Lower leg skin (tissue), 3 donors: ENCODE results near the gene ELAPOR1.

Experiments used
- CTCF ChIP-seq, 3 donors: fragments of 450-650 bp; IDR thresholded peaks; one replicate each; pipeline ENCODE4 v1.5.1; 2016; ENCODE audit warnings: antibody characterized with exemption in 3 of 3, mild to moderate bottlenecking in 3 of 3, moderate library complexity in 2 of 3
- POLR2A ChIP-seq, 2 donors: fragments of 450-650 bp; IDR thresholded peaks; one replicate each; pipeline ENCODE4 v1.6.1; 2016 to 2017; ENCODE audit warnings: antibody characterized with exemption in 2 of 2, mild to moderate bottlenecking in 1 of 2, moderate library complexity in 1 of 2

DNA sequence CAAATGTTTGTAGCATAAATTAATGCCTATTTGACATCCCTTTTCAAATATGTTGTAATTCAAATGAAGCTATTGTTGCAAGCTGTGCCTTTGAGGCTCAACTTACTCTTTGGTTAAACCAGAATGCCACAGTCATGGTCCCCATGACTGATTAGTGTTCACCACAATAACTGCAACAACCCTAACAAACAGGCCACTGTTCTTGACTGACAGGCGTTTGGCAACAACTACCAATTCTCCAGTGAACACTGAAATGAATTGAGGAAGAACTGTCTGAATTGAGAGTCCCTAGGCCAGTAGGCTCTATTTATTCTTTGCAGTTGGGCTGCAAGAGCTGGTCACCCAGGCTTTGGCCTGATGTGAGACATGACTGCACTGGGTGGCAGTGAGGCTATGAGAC is 30.0 kb upstream of the ELAPOR1 start:
- TF ChIP-seq CTCF (IDR thresholded peaks at IDR 0.05): no peak
- no peak for TF ChIP-seq POLR2A (IDR thresholded peaks at IDR 0.05)
